NCI-H2196 treated with DMSO at 0.1 percent for 48 hours (cell line): ENCODE data around the gene ZNF331.

Experiments
- DNase-seq: peaks from one replicate; lab custom pipeline; 2025; ENCODE audit not compliant: unreplicated experiment; lab: John Stamatoyannopoulos, UW

ZNF331 gene

GRCh38 chr19:53626486-53626885, 88.5 kb downstream of the ZNF331 start:
- no peak for DNase-seq

GRCh38 chr19:53626976-53627375, 89.0 kb downstream of the ZNF331 start:
- DNase-seq: no peak
